Keratinocyte (primary cell): ENCODE measurements around the gene ALPP. TPM values are rescaled to one million over a fixed set of nuclear protein-coding genes. Genes with fewer than 3 reads are reported as not detected.

ENCODE experiments used
- DNase-seq: peaks from one replicate; pipeline ENCODE4 v3.0.0-alpha.2; 2011; ENCODE audit warnings: low read depth, missing footprints, low spot score
- FAIRE-seq: peaks from 2 replicates; lab custom pipeline; 2011; peaks lifted over from hg19 to GRCh38; lab: Jason Lieb, UNC
- H2AFZ ChIP-seq: 2 replicates; pipeline ENCODE4 v1.6.0; 2012; ENCODE audit warnings: low read length, control low read depth, inconsistent platforms; ENCODE audit not compliant: control insufficient read depth
- H3K27ac ChIP-seq: 2 replicates; pipeline ENCODE4 v1.5.1; 2011; ENCODE audit warnings: low read length; ENCODE audit not compliant: control insufficient read depth, insufficient read depth
- H3K27me3 ChIP-seq: 3 replicates; pipeline ENCODE4 v1.6.0; 2011; ENCODE audit warnings: low read length; ENCODE audit not compliant: control insufficient read depth, insufficient read depth; ENCODE audit errors: extremely low read depth
- H3K36me3 ChIP-seq, 2 experiments: 2 replicates in 1 of 2; 3 replicates in 1 of 2; pipeline ENCODE4 v1.5.1; 2011; ENCODE audit warnings: low read length in 2 of 2, mild to moderate bottlenecking in 1 of 2; ENCODE audit not compliant: control insufficient read depth in 2 of 2, insufficient read depth in 2 of 2; ENCODE audit errors: extremely low read depth in 1 of 2
- H3K4me1 ChIP-seq: 3 replicates; pipeline ENCODE4 v1.5.1; 2011; ENCODE audit warnings: low read length; ENCODE audit not compliant: control insufficient read depth, insufficient read depth; ENCODE audit errors: extremely low read depth
- H3K4me2 ChIP-seq: 3 replicates; pipeline ENCODE4 v1.6.0; 2011; ENCODE audit warnings: low read depth, low read length; ENCODE audit not compliant: control insufficient read depth, insufficient read depth; ENCODE audit errors: extremely low read depth
- H3K4me3 ChIP-seq, 3 experiments: fragments of 200-600 bp in 1 of 3; sonication (generic) in 1 of 3; 2 replicates in 2 of 3; 3 replicates in 1 of 3; pipeline ENCODE4 v1.5.1; 2011 to 2016; ENCODE audit warnings: low read length in 3 of 3, mild to moderate bottlenecking in 3 of 3, control low read depth in 2 of 3, inconsistent platforms in 1 of 3, low read depth in 1 of 3, mixed read lengths in 1 of 3, mixed run types in 1 of 3, moderate library complexity in 1 of 3; ENCODE audit not compliant: control insufficient read depth in 2 of 3, insufficient read depth in 2 of 3; ENCODE audit errors: extremely low read depth in 1 of 3
- H3K79me2 ChIP-seq: 2 replicates; pipeline ENCODE4 v1.6.0; 2012; ENCODE audit warnings: low read length; ENCODE audit not compliant: control insufficient read depth, insufficient read depth
- H3K9ac ChIP-seq: 3 replicates; pipeline ENCODE4 v1.6.0; 2011; ENCODE audit warnings: low read length; ENCODE audit not compliant: control insufficient read depth, insufficient read depth; ENCODE audit errors: extremely low read depth
- H3K9me1 ChIP-seq: 3 replicates; pipeline ENCODE4 v1.6.0; 2011; ENCODE audit warnings: low read length; ENCODE audit not compliant: control insufficient read depth, insufficient read depth; ENCODE audit errors: extremely low read depth
- H3K9me3 ChIP-seq: 2 replicates; pipeline ENCODE4 v1.5.1; 2012; ENCODE audit warnings: low read depth, low read length; ENCODE audit not compliant: control insufficient read depth
- H4K20me1 ChIP-seq: 3 replicates; pipeline ENCODE4 v1.6.0; 2011; ENCODE audit warnings: low read length; ENCODE audit not compliant: control insufficient read depth, insufficient read depth; ENCODE audit errors: extremely low read depth
- CTCF ChIP-seq, 3 experiments: IDR thresholded peaks in 1 of 3; conservative IDR thresholded peaks in 1 of 3; optimal IDR thresholded peaks in 1 of 3; 2 replicates in 2 of 3; 3 replicates in 1 of 3; pipeline versions ENCODE3 to v1.5.1; 2011; ENCODE audit warnings: low read length in 3 of 3, mild to moderate bottlenecking in 3 of 3, moderate library complexity in 2 of 3, control low read depth in 1 of 3, inconsistent platforms in 1 of 3; ENCODE audit not compliant: insufficient read depth in 2 of 3; ENCODE audit errors: extremely low read depth in 1 of 3
- EZH2 ChIP-seq: IDR thresholded peaks from one replicate; pipeline ENCODE4 v1.6.1; 2012; ENCODE audit warnings: inconsistent platforms, mild to moderate bottlenecking, low read length, moderate library complexity
- dilution Hi-C: fragments of 300-500 bp; cut with MboI; formaldehyde crosslinking; loops from one replicate; pipeline ENCODE4 v1.7.0; 2020; ENCODE audit warnings: low sequenced_read_pairs; ENCODE audit not compliant: extremely low pct_ligation_motif_present
- polyA plus RNA-seq, 5 experiments: library from polyadenylated mRNA; depleted of rRNA in 3 of 5; stranded (reverse) in 3 of 5; stranded (forward) in 1 of 5; unstranded in 1 of 5; fragments of >200 nt; gene quantifications; 1 replicate in 1 of 5; 2 replicates in 3 of 5; 3 replicates in 1 of 5; pipeline versions ENCODE4 v1.2.1 to v1.2.3, GENCODE V29; 2011 to 2012; ENCODE audit warnings: missing spikeins in 2 of 5, low read depth in 1 of 5, low replicate concordance in 1 of 5

ALPP gene
- polyA plus RNA-seq, 1 donor (not counting 4 experiments of a cell fraction or from before 2014, with no cell fraction given): not detected

GRCh38 chr2:232415736-232416520 is 37.4 kb downstream of the ALPP start:
- dilution Hi-C loops: no loop called here
- no peak overlapping the region for H3K9ac ChIP-seq
- TF ChIP-seq EZH2 (no peak), CTCF (optimal IDR thresholded peaks at IDR 0.05 in 1 of 3, IDR thresholded peaks at IDR 0.05 in 1 of 3, conservative IDR thresholded peaks at IDR 0.05 in 1 of 3; ENCODE audit: extremely low read depth in 1 of 3, insufficient read depth in 2 of 3, low read length in 3 of 3) (no peak)
- H2AFZ ChIP-seq: no peak overlapping the region
- peaks cover 2% of the 10 kb centered on the region for H4K20me1 ChIP-seq
- DNase-seq: no peak
- no peak overlapping the region for H3K27ac ChIP-seq
- H3K27me3 ChIP-seq: peaks cover 49% of the 10 kb centered on the region
- H3K4me1 ChIP-seq: peaks cover 6% of the 10 kb centered on the region
- H3K4me2 ChIP-seq: no peak overlapping the region
- no peak overlapping the region for H3K4me3 ChIP-seq
- H3K9me1 ChIP-seq: no peaks in the 10 kb centered on the region
- H3K9me3 ChIP-seq: no peaks in the 10 kb centered on the region
- no peaks in the 10 kb centered on the region for H3K79me2 ChIP-seq
- no peaks in the 10 kb centered on the region for H3K36me3 ChIP-seq
- no peak for FAIRE-seq

GRCh38 chr2:232416521-232417470 is 38.2 kb downstream of the ALPP start:
- Histone ChIP-seq H4K20me1 (peaks cover 2% of the 10 kb centered on the region), H3K9ac (no peak overlapping the region), H3K9me3 (no peaks in the 10 kb centered on the region), H3K4me2 (no peak overlapping the region), H3K27ac (no peak overlapping the region), H3K9me1 (no peaks in the 10 kb centered on the region), H3K4me3 (no peak overlapping the region), H3K36me3 (no peaks in the 10 kb centered on the region), H2AFZ (no peak overlapping the region), H3K79me2 (no peaks in the 10 kb centered on the region), H3K27me3 (peaks cover 58% of the 10 kb centered on the region), H3K4me1 (peaks cover 6% of the 10 kb centered on the region)
- no peak for DNase-seq
- no peak for FAIRE-seq
- dilution Hi-C loops: no loop called here
- TF ChIP-seq EZH2: no peak
- TF ChIP-seq CTCF (optimal IDR thresholded peaks at IDR 0.05 in 1 of 3, IDR thresholded peaks at IDR 0.05 in 1 of 3, conservative IDR thresholded peaks at IDR 0.05 in 1 of 3; ENCODE audit: extremely low read depth in 1 of 3, insufficient read depth in 2 of 3, low read length in 3 of 3): no peak
